Hematopoietic multipotent progenitor cell treated with erythropoietin and hydrocortisone succinate and interleukin-3 and kit ligand, for 4 days (in vitro differentiated cells): ENCODE results near the gene TNS1.
"Not testable (repeated sequence)": the region's sequence is repeated elsewhere in the genome, so short reads cannot be mapped to it uniquely, and the experiment has no call there.

Source experiments
- DNase-seq: peaks from one replicate; pipeline ENCODE4 v3.0.0-alpha.2; 2015

The TNS1 gene

DNA sequence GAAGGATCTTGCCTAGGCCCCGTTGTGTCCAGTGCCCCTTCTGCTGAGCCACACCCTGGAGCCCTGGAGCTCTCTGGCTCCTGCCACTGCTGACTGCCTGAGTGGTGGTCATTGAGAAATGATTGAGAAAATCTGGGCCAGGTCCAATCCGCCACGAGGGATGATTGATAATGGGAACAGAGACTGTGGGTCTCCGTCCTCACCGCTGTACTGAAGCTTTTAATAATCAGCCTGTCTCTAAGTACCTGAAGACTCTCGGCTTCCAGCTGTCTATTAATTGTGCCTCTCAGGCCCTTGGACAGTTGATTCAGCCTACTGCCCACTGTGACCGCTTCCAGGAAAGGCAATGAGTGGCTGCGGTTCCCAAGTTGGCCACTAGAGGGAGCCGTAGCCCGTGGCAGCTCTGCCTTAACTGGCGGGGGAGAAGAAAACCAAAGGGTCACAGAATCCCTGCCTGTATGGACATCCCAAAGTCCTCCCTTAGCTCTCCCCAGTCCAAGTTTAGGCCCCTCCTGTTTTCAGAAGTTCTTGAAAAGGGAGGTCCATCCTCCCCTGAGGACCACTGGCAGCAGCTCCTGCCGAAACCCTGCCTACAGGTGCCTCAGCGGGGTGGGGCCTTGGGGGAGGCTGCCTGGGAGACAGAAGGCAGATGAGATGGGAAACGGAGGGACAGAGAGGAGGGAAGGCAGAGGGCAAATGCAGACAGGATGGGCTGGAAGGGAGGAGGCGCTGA is 213.6 kb downstream of the TNS1 start:
- DNase-seq, result peak; percentile 85

DNA sequence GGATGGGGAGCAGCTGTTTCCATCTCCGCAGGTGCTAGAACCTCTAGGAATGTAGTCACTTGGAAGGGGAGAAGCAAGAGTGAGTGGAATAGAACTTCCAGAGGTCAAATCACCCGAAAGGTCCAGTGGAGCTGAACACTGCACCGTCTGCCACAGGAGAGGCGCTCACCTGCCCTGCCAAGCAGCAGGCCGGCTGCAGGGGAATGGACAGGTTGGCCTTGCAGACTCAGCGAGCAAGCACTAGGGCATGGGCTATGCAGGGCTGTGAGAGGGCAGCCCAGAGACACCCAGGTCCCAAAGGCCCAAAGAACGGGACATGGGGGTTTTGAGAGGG is 214.2 kb downstream of the TNS1 start:
- no peak for DNase-seq

DNA sequence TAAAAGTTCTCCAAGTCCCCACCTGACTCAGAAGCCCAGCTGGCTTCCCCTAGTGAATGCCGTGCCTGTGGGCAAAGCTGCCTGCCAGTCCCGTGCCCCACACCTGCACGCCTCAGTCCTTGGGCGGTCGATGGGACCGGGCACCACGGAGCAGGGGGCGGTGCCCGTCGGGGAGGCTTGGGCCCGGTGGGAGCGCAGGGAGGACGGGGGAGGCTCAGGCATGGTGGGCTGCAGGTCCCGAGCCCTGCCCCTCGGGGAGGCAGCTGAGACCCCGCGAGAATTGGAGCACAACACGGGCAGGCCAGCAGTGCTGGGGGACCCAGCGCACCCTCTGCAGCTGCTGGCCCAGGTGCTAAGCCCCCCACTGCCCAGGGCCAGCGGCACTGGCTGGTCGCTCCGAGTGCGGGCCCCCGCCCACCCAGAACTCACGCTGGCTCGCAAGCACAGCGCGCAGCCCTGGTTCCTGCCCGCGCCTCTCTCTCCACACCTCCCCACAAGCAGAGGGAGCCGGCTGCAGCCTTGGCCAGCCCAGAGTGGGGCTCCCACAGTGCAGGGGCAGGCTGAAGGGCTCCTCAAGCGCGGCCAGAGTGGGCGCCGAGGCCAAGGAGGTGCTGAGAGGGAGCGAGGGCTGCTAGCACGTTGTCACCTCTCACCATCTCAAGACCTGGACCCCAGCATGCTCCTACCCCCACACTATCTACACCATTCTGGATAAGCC is 215.5 kb downstream of the TNS1 start:
- DNase-seq, result no peak

DNA sequence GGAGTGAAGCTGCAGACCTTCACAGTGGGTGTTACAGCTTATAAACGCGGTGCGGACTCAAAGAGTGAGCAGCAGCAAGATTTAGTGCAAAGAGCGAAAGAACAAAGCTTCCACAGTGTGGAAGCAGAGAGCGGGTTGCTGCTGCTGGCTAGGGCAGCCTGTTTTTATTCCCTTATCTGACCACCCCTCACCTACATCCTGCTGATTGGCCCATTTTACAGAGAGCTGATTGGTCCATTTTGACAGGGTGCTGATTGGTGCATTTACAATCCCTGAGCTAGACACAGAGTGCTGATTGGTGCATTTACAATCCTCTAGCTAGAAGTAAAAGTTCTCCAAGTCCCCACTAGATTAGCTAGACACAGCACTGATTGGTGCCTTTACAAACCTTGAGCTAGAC is 216.2 kb downstream of the TNS1 start:
- not testable (repeated sequence) for DNase-seq

DNA sequence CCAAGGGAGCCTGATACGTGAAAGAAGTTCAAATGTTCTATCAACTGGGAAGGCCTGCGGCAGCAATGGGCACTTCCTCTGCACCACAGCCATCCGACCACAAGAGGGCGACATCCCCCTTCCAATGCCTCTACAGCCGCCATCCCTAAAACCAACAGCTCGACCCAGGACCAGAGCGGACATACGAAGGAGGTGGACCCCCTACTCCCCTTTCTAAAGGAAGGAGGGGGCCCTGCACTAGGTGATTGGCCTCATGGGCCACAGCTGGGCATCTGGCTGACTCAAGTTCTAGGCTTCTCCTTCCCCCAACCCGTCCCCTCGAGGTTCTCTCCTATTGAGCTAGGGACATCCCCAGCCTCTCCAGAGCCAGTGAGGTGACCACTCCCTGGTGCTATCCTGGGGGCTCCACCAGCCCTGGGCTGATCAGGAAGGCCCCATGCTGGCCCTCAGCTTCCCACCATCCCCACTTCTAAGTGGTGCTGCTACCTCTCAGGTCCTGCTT is 217.2 kb downstream of the TNS1 start:
- DNase-seq, result peak; percentile 85

DNA sequence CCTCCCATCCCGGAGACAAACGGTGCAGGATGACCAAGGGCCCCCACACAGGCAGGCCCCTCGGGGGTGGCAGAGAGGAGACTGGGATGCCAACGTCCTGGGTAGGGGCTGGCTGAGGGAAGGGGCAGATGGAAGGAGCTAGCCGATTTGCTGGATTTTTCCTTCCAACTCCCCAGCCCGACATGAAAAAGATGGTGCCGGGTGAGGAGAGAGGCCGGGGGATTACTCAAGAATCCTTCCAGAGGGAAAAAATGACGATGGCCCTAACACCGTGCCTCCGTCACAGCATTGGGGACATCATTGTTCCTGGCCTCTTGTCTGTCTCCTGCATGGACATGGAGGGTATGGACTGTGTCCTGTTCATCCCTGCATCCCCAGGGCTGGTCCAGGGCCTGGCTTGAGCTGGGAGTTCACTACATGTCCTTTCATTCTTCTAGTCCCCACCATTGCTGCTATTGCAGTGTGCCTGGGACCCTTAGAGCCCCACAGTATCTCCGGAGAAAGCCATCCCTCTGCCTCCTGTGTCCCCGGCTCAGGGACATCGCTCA is 217.7 kb downstream of the TNS1 start:
- no peak for DNase-seq

DNA sequence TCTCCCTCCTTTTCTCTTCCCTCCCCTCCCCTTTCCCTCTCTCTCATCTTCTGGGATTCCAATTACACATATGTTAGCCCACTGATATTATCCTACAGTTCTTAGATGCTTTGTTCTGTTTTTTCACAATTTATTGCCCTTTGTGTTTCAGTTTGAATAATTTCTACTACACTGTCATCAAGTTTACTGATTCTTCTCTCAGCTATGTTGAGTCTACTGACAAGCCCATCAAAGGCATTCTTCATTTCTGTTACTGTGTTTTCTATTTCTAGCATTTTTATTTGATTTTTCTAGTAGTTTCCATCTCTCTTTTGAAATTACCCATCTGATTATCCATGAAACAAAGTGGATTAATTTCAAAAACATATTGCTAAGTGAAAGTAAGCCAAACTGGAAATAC is 219.6 kb downstream of the TNS1 start:
- no peak for DNase-seq

DNA sequence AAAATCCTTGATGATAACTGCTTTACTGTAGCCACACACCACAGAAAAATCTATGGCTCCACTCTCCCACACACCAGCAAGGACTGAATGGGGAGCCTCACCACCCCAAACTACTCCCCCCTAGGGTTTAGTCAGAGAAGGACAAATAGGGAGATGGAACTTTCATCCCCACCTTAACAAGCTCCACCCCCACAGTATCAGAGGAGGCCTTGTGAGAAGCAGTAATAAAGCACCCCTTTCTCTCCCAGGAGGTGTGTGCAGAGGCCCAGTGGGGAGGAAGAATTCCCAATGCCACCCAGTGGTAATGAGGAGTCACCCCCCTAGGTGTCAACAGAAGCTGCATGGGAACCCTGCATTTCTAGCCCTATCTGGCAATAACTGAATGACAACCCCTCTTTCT is 224.9 kb downstream of the TNS1 start:
- no peak for DNase-seq

DNA sequence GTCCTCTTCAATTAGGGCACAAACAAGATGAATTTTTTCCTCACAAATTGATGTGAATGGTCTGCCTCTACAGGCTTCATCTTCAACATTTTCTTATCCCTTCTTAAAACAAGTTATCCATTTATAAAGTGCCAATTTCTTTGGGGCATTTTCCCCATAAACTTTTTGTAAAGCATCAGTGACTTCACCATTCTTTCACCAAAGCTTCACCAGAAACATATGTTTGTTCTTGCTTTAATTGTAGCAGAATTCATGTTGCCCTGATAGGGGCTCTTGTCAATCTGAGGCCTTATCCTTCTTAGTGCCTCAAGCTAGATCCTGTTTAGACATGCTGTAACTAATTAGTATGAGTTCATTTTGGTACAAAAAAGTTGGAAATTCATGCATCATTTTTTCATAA is 226.2 kb downstream of the TNS1 start:
- DNase-seq, result no peak

DNA sequence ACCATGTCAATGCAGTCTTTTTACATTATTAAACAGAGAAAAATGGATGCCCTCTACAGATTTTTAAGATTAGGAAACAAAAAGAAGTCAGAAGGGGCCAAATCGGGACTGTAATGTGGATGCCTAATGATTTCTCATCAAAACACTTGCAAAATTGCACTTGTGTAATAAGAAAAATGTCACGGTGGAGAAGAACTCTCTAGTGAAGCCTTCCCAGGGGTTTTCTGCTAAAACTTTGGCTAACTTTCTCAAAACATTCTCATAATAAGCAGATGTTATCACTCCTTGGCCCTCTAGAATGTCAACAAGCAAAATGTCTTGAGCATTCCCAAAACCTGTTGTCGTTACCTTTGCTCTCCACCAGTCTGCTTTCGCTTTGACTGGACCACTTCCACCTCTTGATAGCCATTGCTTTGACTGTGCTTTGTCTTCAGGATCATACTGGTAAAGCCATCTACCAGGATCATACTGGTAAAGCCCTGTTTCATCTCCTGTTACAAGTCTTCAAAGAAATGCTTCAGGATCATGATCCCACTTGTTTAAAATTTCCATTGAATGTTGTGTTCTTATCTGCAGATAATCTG is 226.8 kb downstream of the TNS1 start:
- no peak for DNase-seq

DNA sequence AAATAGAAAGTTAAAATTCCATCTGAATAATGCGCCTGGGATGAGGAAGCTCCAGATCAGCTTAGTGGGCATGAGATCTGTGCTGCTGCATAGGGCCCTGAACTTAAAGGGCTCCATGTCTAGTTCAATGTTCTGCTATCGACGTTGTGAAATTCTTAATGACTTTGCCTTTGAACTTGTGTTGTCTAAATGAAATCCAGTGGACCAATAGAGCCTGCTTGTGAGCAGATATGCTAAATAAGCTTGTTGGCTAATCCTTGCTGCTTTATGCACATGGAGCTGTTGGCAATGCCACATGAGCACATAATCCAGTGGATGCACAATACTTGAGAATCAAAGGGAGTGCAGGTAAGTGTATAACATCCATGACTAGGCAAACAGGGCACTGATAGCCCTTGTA is 228.6 kb downstream of the TNS1 start:
- DNase-seq, result no peak

DNA sequence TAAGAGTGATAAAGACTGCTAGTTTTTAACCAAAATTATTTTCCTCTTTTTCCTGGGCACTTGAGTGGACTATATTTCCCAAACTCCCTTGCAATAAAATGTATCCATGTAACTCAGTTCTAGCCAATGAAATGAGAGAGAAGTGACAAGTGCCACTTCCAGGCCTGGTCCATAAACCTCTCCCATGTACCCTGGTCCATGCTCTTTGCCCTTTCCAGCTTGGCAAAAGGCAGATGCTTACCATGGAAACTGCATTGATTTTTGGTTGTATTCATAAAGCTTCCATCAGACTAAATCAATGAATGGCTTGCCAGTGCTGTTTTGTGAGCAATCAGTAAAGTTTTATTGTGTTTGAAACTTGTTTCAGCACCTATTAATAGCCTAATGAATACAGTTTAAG is 229.3 kb downstream of the TNS1 start:
- no peak for DNase-seq

DNA sequence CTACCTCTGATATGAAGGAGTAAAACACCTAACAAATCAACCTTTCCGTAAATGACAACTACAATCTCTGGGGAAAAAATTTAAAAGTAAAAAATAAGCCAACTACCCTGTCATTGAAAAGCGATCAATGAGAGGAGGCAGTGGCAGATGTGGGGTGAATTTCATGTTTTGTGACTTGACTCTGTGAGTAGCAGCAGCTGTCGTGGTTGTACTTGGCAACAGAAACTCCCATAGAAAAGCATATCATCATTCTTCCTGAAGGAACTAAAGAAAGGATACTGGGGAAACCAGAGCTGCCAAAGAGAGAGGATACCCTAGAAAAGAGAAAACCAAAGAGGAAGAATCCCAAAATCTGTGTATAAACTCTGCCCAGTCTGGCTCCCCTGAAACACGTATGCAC is 236.4 kb downstream of the TNS1 start:
- no peak for DNase-seq

DNA sequence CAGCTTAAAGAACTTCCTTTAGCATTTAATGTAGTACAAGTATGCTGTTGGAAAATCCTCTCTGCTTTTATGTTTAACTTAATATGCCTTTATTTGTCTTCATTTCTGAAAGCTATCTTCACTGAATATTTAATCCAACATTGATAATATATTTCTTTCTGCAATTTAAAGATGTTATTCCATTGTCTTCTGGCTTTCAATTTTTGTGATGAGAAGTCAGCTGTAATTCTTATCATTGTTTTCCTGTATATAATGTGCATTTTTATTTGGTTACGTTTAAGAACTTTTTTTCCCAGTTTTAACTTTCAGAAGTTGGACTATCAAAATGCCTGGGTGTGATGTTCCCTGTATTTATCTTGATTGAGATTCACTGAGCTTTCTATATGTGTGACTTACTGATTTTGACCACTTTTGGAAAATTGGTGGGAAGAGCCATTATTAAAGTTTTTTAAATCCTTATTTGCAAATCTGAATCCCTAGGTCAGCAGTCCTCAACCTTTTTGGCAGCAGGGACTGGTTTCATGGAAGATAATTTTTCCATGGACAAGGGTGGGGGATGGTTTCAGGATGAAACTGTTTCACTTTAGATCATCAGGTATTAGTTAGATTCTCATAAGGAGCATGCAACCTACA is 241.0 kb downstream of the TNS1 start:
- no peak for DNase-seq

DNA sequence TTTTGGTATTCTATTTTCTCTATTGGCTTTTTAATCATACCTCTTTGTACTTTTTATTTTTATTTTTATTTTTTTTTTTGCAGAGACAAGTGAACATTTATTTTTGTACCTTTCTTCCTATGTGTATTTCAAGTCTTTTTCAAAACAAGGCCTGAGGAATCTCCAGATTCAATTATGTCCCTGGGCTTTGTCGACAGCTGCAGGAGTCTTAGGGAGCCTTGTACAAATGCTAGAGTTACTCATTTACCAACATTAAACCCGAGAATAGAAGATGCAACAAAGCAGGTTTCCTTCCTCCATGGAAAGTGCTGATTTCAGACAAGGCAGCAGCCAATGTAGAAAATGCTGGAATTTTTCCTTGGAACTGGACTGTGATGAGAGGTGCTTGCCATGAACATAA is 242.8 kb downstream of the TNS1 start:
- DNase-seq, result no peak

DNA sequence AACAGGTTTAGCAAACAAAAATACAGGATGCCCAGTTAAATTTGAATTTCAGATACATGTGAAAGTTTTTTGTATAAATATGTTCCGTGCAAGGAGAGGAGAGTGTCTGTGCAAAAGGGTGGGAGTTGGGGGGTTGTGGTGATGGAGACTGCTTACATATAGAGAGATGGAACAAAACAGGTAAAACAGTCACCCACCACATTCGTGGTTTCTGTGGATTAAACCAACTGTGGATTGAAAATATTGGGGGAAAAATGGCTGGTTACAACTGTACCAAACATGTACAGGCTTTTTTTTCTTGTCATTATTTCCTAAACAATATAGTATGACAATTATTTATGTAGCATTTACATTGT is 245.7 kb downstream of the TNS1 start:
- DNase-seq, result no peak

DNA sequence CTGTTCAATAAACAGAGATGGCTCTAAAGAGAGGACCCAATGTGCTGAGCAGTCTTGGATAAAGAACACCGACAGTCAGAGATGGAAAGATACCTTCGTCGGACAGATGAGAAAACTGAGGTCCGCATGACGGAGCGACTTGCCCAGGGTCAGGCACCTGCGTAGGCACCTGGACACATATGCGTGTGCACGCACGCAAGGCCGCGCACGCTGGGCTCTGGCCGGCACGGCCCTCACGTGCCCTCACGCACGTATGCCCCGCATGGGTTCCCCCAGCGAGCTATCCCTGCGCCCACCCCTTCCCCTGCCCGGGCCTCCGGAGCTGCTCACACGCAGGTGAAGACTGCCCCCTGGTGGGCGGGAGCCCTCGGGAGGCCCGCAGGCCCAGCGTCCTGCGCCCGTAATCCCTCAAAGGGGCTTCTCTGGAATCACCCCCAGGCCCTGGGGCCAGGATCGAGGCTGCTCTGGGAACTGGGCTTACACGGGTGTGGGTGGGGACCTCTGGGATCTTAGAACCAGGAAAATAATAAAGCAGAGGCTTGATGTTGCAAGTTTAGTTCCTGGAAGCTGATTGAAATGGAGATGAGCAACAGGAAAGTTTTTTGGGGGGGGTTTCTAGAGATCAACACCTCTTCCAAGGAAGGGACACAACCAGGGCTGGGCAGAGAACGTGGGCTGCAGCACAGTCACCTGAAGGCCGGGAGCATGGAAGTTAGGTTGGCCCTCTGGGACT is 246.3 kb downstream of the TNS1 start:
- peak; percentile 79 for DNase-seq

DNA sequence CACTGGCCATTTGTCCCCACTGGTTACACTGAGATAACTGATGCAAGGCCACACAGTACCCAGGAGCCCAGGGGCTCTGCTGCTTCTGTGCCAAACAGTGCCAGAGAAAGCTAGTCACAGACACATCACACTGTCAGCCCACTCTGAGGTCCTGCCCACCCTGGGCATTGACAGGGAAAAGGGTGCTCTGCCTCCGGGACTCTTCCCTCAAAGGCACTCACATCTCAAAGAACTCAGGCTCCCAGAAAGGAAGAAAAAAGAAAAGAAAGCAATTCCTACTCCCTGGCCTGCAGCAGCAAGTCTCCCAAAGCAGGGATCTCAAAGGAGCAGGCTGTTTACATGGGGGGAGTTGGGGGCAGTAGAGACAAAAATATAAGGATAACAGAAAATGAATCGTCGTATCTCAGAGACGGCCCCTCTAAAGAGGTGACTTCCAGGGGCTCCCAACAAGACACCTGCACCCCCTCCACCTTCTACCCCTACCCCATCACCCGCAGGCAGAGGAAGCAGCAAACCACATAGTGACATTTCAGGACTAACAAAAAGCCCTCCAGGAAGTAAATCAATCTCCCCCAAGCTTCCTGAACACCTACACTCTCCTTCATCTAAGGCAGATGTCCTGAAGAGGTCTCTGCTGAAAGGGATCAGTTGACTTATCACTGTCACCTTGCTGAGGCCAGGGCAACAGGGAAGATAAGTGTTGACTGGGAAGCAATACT is 247.6 kb downstream of the TNS1 start:
- DNase-seq, result no peak

DNA sequence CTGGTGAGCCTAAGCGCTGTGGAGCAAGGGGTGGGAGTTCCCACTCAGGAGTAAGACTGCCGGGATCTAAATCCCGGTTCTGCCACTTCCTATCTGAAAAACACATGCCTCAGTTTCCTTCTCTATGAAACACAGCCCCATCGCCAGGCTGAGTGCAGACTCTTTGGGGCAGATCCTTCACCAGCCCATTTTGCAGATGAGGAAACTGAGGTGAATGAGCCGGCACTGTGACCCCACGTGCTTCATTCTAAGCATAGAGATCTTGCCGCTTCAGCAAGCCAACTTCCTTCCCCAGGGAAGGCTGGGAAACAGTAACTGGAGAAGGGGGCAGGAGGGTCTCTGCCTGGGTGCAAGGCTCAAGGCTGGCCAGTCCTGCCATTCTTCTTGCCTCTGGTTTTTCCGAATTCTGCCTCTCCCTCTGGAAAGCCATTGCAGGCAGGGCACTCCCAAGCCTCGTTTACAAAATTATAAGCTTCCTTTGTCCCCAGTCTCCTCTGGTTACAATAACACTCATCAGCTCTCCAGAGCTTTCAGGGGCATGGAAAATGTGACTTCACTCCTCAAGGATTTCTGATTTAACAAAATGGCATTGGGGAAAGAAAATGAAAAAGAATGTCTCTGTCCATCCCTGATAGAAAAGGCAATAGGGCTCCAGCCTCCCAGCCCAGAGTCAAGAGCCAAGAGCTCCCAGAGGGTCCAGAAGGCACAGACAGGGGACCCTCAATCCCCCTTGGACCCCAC is 249.2 kb downstream of the TNS1 start:
- no peak for DNase-seq

DNA sequence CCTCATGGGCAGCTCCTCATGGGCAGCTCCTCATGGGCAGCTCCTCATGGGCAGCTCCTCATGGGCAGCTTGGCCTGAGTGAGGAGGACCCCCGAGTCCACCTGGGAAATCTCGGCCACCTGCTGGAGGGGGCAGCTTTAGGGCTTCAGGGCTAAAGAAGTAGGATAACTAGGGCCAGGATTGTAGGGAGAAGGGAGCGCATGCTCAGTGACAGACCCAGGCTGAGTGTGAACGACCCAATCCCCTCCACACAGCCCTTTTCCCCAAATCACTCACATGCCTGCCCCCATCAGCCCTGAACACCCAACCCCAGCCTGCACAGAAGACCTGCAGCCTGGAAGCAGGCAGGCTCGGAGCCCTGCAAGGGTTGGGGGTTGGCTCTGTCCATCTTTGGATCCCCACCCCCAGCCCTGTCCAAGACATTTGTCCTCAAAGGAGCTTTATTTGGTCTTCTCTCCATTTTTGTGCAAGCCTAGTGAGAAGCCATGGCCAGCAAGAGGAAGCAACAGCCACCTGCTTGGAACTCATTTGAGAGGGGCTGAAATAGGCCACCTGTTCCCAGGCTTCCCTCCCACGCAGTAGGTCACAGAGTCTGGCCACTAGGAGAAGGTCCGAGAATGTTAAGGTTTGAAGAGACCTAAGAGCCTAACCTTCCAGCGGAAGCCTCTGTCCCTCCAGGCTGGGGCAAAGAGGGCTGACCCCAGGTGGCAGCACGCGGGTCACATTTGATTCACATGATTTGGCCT is 249.9 kb downstream of the TNS1 start:
- no peak for DNase-seq

DNA sequence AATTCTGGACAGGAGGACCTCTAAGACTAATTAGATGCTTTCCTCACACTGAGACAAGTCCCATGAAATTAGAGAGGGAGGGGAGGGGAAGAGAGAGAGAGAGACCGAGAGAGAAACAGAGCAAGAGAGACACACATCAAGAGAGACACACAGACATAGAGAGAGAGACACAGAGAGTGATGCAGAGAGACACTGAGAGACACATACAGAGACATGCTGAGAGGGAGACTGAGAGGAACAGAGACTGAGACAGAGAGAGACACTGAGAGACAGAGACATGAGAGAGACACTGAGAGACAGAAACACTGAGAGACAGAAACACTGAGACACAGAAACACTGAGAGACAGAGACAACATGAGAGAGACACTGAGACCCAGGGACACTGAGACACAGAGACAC is 250.8 kb downstream of the TNS1 start:
- DNase-seq, result no peak
